BJ (cell line): ENCODE results near the gene DNAH6. TPM values are rescaled to one million over a fixed set of nuclear protein-coding genes. Genes with fewer than 3 reads are reported as not detected.

Source experiments
- CTCF ChIA-PET: fragments of 350-600 bp; formaldehyde crosslinking; extraction: SDS; loops from one replicate; lab custom pipeline; 2021; ENCODE audit warnings: antibody characterized with exemption, inconsistent platforms; lab: Yijun Ruan, JAX
- POLR2A ChIA-PET: fragments of 300-600 bp; sonication (Branson Sonifier 250); formaldehyde crosslinking; extraction: SDS; loops from one replicate; lab custom pipeline; 2021; ENCODE audit warnings: antibody characterized with exemption; lab: Charles Lee
- DNase-seq: peaks from one replicate; pipeline ENCODE4 v3.0.0-alpha.2; 2011; ENCODE audit warnings: low read depth
- H3K27me3 ChIP-seq: 2 replicates; pipeline ENCODE4 v1.6.0; 2011; ENCODE audit warnings: low read length; ENCODE audit not compliant: control insufficient read depth, insufficient read depth
- H3K36me3 ChIP-seq: 2 replicates; pipeline ENCODE4 v1.5.1; 2011; ENCODE audit warnings: low read length; ENCODE audit not compliant: control insufficient read depth, insufficient read depth
- H3K4me3 ChIP-seq: 2 replicates; pipeline ENCODE4 v1.5.1; 2011; ENCODE audit warnings: low read depth, mild to moderate bottlenecking, control low read depth, low read length
- polyA plus RNA-seq: library from polyadenylated mRNA; depleted of rRNA; stranded (reverse); fragments of >200 nt; gene quantifications from 2 replicates; pipeline ENCODE4 v1.2.3, GENCODE V29; 2011
- TF ChIP-seq, protein P1 (sequence below): IDR thresholded peaks from 2 replicates; pipeline ENCODE4 v1.5.1; 2011; ENCODE audit warnings: low read depth, mild to moderate bottlenecking, control low read depth, inconsistent platforms, low read length, moderate library complexity; ENCODE audit not compliant: insufficient read depth

DNAH6 gene
- polyA plus RNA-seq, 1 experiment: 0.01 TPM

- Histone ChIP-seq H3K27me3 (no peaks in the 10 kb centered on the region), H3K36me3 (no peaks in the 10 kb centered on the region), H3K4me3 (no peak overlapping the region)
- DNase-seq: no peak
- TF ChIP-seq, protein P1, sequence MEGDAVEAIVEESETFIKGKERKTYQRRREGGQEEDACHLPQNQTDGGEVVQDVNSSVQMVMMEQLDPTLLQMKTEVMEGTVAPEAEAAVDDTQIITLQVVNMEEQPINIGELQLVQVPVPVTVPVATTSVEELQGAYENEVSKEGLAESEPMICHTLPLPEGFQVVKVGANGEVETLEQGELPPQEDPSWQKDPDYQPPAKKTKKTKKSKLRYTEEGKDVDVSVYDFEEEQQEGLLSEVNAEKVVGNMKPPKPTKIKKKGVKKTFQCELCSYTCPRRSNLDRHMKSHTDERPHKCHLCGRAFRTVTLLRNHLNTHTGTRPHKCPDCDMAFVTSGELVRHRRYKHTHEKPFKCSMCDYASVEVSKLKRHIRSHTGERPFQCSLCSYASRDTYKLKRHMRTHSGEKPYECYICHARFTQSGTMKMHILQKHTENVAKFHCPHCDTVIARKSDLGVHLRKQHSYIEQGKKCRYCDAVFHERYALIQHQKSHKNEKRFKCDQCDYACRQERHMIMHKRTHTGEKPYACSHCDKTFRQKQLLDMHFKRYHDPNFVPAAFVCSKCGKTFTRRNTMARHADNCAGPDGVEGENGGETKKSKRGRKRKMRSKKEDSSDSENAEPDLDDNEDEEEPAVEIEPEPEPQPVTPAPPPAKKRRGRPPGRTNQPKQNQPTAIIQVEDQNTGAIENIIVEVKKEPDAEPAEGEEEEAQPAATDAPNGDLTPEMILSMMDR: no peak
- POLR2A ChIA-PET: no interaction called here
- CTCF ChIA-PET: interaction anchor here (0.9 to 2.6 kb wide), 4 partner anchors 12 to 357 kb away, joined by 3 to 7 read pairs (median 4); no protein-coding TSS in a partner anchor
Observed at GRCh38 chr2:84527137-84528129, 11.1 kb downstream of the DNAH6 start.

DNA sequence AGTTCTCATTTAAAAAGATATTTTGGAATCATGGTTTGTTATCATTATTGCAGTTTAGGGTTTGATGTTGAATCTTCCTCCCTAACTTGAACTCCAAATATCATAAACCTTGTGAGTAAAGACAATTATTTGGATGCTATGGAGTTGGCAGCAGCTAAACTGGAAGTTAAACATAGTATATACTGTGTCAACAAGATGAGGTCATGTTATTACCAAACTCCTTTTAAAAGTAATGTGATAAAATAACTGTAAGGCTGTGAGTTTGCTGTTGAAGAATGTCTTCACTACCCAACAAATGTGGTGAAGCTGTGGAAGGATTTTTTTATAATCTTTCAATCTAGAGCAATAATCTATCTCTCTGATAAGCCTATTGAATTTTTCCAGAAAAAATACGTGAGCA, 16.0 kb downstream of the DNAH6 start:
- Histone ChIP-seq H3K4me3 (no peak overlapping the region), H3K36me3 (no peaks in the 10 kb centered on the region), H3K27me3 (no peaks in the 10 kb centered on the region)
- no peak for DNase-seq
- POLR2A ChIA-PET: no interaction called here
- CTCF ChIA-PET: no interaction called here
- TF ChIP-seq, protein P1: no peak

- CTCF ChIA-PET: interaction anchor here (2.1 kb wide), 1 partner anchor 15 kb away, joined by 4 read pairs; no protein-coding TSS in a partner anchor
- no peak overlapping the region for H3K4me3 ChIP-seq
- POLR2A ChIA-PET: no interaction called here
- DNase-seq: no peak
- TF ChIP-seq, protein P1: no peak
- no peaks in the 10 kb centered on the region for H3K36me3 ChIP-seq
- H3K27me3 ChIP-seq: no peaks in the 10 kb centered on the region
Observed at GRCh38 chr2:84534225-84534624, 17.9 kb downstream of the DNAH6 start.

DNA sequence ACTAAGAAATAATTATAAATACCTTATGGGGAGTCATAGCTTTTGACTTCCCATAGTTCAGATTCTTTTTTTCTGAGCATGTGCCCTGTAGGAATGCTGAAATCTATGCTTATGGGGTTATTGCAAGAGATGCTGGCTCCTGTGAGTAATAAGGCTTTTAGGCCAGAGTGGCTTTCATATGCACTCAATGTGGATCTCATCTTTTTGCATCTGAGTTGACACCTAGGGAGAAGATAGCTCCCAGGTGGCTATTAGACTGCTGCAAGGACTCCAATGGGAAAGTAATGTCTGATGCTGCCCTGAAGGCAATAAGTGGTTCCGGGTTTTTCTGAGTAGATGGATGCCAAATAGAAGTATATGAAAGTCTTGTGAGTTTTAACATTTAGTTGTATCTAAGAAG, 21.0 kb downstream of the DNAH6 start:
- TF ChIP-seq, protein P1: no peak
- Histone ChIP-seq H3K36me3 (no peaks in the 10 kb centered on the region), H3K27me3 (no peaks in the 10 kb centered on the region), H3K4me3 (no peak overlapping the region)
- CTCF ChIA-PET: no interaction called here
- POLR2A ChIA-PET: no interaction called here
- no peak for DNase-seq

GRCh38 chr2:84539729-84540128, 23.4 kb downstream of the DNAH6 start:
- ChIA-PET CTCF (no interaction called here), POLR2A (no interaction called here)
- no peaks in the 10 kb centered on the region for H3K36me3 ChIP-seq
- H3K4me3 ChIP-seq: no peak overlapping the region
- DNase-seq: no peak
- H3K27me3 ChIP-seq: no peaks in the 10 kb centered on the region
- TF ChIP-seq, protein P1: no peak
